MM.1S (cell line): Measurements from ENCODE around the gene CHRNA4.

ENCODE experiments used
- CTCF ChIP-seq: fragments of 300-600 bp; sonication (generic); IDR thresholded peaks from 2 replicates; pipeline ENCODE4 v1.5.1; 2016; ENCODE audit warnings: antibody characterized with exemption, low read length, mixed read lengths
- EZH2 ChIP-seq: fragments of 300-600 bp; sonication (generic); optimal IDR thresholded peaks from 2 replicates; pipeline ENCODE3; 2017; ENCODE audit warnings: low read depth, mild to moderate bottlenecking, antibody characterized with exemption, low read length, mixed read lengths
- EZH2phosphoT487 ChIP-seq: fragments of 300-600 bp; sonication (generic); IDR thresholded peaks from 2 replicates; pipeline ENCODE4 v1.6.1; 2018; ENCODE audit warnings: antibody characterized with exemption, low read length

GRCh38 chr20:63369724-63370617 lies 8.8 kb upstream of the CHRNA4 start:
- no peak for TF ChIP-seq CTCF
- no peak for TF ChIP-seq EZH2
- TF ChIP-seq EZH2phosphoT487: no peak
